ENCODE measurements around the gene BCAS1.
A peak's percentile ranks its signal among the peaks of the same experiment; 100 is the strongest.

The BCAS1 gene

DNA sequence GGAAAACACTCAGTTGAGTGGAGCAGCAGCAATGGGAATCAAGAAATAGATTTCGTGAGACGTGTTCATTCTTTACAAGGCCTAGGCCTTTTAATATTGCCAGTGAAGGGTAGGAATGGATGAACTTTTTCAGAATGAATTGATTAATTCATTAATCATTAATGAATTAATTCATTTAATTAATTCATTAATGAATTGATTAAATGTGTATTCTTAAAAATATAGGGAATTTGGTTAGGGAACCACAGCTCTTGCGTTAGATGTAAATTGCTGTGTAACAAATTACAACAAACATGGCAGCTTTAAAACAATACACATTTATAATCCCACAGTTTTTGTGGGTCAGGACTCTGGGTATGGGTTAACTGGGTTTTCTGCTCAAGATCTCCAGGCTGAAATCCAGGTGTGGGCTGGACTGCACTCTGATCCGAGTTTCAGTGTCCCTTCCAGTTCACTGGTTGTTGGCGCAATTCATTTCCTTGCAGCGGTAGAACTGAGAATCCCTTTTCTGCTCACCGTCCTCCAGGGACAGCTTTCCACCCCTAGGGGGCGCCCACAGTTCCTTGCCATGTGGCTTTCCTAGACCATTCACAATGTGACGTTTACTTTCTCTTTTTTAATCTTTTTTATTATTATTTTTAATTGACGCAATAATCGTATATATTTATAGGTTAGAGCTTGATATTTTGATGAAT lies 32.8 kb upstream of the BCAS1 start:
- TF ChIP-seq, protein P1, sequence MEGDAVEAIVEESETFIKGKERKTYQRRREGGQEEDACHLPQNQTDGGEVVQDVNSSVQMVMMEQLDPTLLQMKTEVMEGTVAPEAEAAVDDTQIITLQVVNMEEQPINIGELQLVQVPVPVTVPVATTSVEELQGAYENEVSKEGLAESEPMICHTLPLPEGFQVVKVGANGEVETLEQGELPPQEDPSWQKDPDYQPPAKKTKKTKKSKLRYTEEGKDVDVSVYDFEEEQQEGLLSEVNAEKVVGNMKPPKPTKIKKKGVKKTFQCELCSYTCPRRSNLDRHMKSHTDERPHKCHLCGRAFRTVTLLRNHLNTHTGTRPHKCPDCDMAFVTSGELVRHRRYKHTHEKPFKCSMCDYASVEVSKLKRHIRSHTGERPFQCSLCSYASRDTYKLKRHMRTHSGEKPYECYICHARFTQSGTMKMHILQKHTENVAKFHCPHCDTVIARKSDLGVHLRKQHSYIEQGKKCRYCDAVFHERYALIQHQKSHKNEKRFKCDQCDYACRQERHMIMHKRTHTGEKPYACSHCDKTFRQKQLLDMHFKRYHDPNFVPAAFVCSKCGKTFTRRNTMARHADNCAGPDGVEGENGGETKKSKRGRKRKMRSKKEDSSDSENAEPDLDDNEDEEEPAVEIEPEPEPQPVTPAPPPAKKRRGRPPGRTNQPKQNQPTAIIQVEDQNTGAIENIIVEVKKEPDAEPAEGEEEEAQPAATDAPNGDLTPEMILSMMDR (IDR thresholded peaks at IDR 0.05; ENCODE audit: low read depth, low read length), result peak; percentile 94
- no peak overlapping the region for H3K4me3 ChIP-seq (ENCODE audit: low read depth, low read length)

DNA sequence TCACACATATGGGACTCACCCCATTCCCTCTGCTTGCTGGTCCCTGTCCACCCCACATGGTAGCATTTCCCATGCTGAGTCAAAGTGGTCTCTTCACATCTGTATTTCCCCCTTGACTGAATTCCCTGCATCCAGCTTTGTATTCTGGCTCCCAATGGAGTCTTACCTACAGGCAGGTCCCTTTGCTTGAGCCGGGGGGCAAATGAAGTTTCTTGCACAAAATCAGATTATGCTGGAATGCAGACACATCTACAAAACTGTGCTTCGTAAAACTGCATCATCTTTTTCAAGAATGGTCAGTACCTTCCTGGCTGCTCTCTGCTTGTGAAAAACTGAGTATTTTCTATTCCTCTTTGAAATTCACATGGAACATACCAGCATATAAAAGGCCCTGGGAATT lies 32.1 kb upstream of the BCAS1 start:
- no peak overlapping the region for H3K4me3 ChIP-seq (ENCODE audit: low read depth, low read length)
- TF ChIP-seq, protein P1 (IDR thresholded peaks at IDR 0.05; ENCODE audit: low read depth, low read length), result no peak

DNA sequence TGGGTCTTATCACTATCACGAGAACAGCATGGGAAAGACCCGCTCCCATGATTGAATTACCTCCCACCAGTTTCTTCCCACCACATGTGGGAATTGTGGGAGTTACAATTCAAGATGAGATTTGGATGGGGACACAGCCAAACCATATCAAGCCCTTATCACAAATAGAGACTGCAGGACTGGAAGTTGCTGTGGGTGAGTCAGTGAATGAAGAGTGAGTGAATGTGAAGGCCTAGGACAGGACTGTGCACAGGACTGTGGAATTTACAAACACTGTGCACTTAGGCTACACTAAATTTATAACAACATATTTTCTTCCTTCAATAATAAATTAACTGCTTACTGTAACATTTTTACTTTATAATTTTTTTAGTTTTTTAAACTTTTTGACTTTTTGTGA lies 30.2 kb upstream of the BCAS1 start:
- TF ChIP-seq, protein P1 (IDR thresholded peaks at IDR 0.05; ENCODE audit: low read depth, low read length), result no peak
- no peak overlapping the region for H3K4me3 ChIP-seq (ENCODE audit: low read depth, low read length)

DNA sequence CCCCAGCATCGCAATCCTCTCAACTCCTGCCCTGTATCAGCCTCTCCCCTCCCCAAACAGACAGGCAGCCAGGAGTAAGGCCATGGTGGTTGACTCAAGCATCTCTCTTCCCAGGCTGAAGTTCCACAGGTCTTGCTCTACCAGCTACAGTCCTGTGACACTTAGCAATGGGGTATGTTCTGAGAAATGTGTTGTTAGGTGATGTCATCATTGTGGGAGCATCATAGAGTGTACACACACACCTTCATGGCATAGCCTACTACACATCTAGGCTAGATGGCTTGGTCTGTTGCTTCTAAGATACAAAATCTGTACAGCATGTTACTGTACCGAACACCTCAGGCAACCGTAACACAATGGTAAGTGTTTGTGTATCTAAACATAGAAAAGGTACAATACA lies 29.5 kb upstream of the BCAS1 start:
- TF ChIP-seq, protein P1 (IDR thresholded peaks at IDR 0.05; ENCODE audit: low read depth, low read length), result no peak
- no peak overlapping the region for H3K4me3 ChIP-seq (ENCODE audit: low read depth, low read length)

DNA sequence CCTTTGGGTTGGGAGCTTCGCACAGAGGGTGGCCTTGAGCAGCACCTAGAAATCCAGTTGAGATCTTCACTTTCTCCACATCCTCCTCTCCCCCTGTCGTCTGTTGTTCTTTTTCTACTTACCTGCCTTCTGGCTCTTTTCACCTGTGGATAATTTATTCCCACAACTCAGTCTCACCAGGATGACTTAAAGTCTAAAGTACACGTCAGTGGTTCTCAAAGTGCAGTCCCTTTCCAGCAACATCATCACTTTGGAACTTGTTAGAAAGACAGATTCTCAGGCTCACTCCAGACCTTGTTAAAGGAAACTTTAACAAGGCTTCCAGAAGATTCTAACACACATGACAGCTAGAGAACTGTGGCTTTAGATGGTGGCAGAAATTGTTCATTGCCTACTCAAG lies 27.7 kb upstream of the BCAS1 start:
- no peak overlapping the region for H3K4me3 ChIP-seq (ENCODE audit: low read depth, low read length)
- TF ChIP-seq, protein P1 (IDR thresholded peaks at IDR 0.05; ENCODE audit: low read depth, low read length), result no peak

DNA sequence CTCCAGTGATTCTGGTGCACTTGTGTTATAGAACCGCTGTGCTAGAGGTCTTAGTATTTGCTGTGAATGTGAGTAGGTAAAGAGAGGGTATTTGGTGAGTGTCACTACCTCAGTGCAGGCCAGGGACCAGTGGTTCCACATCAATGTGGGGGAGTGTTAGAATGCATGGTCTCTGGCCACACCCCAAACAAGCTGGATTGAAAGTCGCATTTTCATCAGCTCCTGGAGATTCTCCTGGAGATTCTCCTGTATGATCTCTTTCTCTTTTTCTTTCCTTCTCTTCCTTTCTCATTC lies 26.8 kb upstream of the BCAS1 start:
- H3K4me3 ChIP-seq (ENCODE audit: low read depth, low read length), result no peak overlapping the region
- TF ChIP-seq, protein P1 (IDR thresholded peaks at IDR 0.05; ENCODE audit: low read depth, low read length), result no peak

DNA sequence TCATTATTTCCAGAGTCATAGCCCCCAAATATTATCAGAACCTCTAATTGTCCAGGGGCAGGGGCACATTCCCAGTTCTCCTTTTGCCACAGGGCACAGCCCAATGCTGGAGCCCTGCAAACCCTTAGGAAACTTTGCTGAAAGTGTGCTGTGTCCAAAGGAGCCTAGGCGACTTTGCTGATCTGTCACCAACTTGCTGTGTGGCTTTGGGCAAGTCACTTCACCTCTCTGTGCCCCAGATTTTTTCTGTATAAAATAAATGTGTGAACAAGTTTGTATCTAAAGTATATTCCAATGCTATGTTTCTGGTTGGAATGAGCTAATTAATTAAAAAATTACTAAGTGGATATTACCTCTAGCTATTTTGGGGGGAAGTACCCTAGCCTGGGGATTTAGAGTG lies 25.4 kb upstream of the BCAS1 start:
- H3K4me3 ChIP-seq (ENCODE audit: low read depth, low read length), result no peak overlapping the region
- TF ChIP-seq, protein P1 (IDR thresholded peaks at IDR 0.05; ENCODE audit: low read depth, low read length), result no peak

Measured in WI38 (cell line).